Muscle of leg (tissue), 11 donors: ENCODE measurements around the gene HLA-A. TPM values are rescaled to one million over a fixed set of nuclear protein-coding genes. Genes with fewer than 3 reads are reported as not detected.
"Not testable (repeated sequence)": the region's sequence is repeated elsewhere in the genome, so short reads cannot be mapped to it uniquely, and the experiment has no call there.

ENCODE experiments used
- DNase-seq: peaks from one replicate; pipeline ENCODE4 v3.0.0; 2013
- H3K27ac ChIP-seq: one replicate; pipeline ENCODE4 v1.5.1; 2013; ENCODE audit warnings: mild to moderate bottlenecking, low read length, control low read depth
- H3K27me3 ChIP-seq: one replicate; pipeline ENCODE4 v1.6.1; 2013; ENCODE audit warnings: low read length; ENCODE audit not compliant: control insufficient read depth, insufficient read depth
- H3K36me3 ChIP-seq: one replicate; pipeline ENCODE4 v1.6.1; 2013; ENCODE audit warnings: low read length; ENCODE audit not compliant: control insufficient read depth, insufficient read depth
- H3K4me1 ChIP-seq: one replicate; pipeline ENCODE4 v1.6.1; 2013; ENCODE audit warnings: low read length; ENCODE audit not compliant: control insufficient read depth, insufficient read depth
- H3K4me3 ChIP-seq: one replicate; pipeline ENCODE4 v1.5.1; 2013; ENCODE audit warnings: low read length, control low read depth
- H3K9me3 ChIP-seq: replicated peaks from 2 replicates; pipeline ENCODE4 v1.6.1; 2013; ENCODE audit warnings: low read depth, low read length; ENCODE audit not compliant: control insufficient read depth
- WGBS: methylation state at CpG from one replicate; pipeline ENCODE4 v1.1.5; 2013; ENCODE audit warnings: missing lambda C conversion rate; ENCODE audit not compliant: insufficient coverage; 5-methylcytosine and 5-hydroxymethylcytosine counted together
- polyA plus RNA-seq, 8 donors: library from polyadenylated mRNA; unstranded; fragments of 120-200 nt; gene quantifications; one replicate each; pipeline versions ENCODE4 v1.2.1 to v1.2.3, GENCODE V29; 2013; ENCODE audit warnings: inconsistent platforms in 1 of 8, low replicate concordance in 1 of 8; ENCODE audit not compliant: insufficient read length in 8 of 8, insufficient read depth in 1 of 8
- total RNA-seq: library from RNA; stranded (reverse); fragments of 120-200 nt; gene quantifications from one replicate; pipeline ENCODE4 v1.2.4, GENCODE V29; 2013

HLA-A gene
- total and polyA plus RNA-seq, 9 donors, result 55.7 to 138 (median 105) TPM

GRCh38 chr6:29967379-29968010, 25.2 kb downstream of the HLA-A start:
- H3K27me3 ChIP-seq, result no peaks in the 10 kb centered on the region
- H3K4me1 ChIP-seq, result peaks cover 33% of the 10 kb centered on the region
- no peak overlapping the region for H3K4me3 ChIP-seq
- H3K36me3 ChIP-seq, result no peaks in the 10 kb centered on the region
- no peak overlapping the region for H3K27ac ChIP-seq
- no CpG with 5 or more reads among the region's 4 CpGs for WGBS
- H3K9me3 ChIP-seq, result no peaks in the 10 kb centered on the region
- peak; percentile 37 for DNase-seq

- Histone ChIP-seq H3K27ac (no peak overlapping the region), H3K4me1 (peaks cover 33% of the 10 kb centered on the region), H3K9me3 (no peaks in the 10 kb centered on the region), H3K4me3 (no peak overlapping the region), H3K27me3 (peaks cover 2% of the 10 kb centered on the region), H3K36me3 (no peaks in the 10 kb centered on the region)
- WGBS, result no CpG with 5 or more reads among the region's 2 CpGs
- DNase-seq, result no peak
These were observed 25.8 kb downstream of the HLA-A start for GRCh38 chr6:29968130-29968529.

GRCh38 chr6:29968905-29969304, 26.6 kb downstream of the HLA-A start:
- no peak overlapping the region for H3K27ac ChIP-seq
- H3K4me1 ChIP-seq, result peaks cover 33% of the 10 kb centered on the region
- no CpG with 5 or more reads among the region's 2 CpGs for WGBS
- no peaks in the 10 kb centered on the region for H3K9me3 ChIP-seq
- no peaks in the 10 kb centered on the region for H3K36me3 ChIP-seq
- H3K27me3 ChIP-seq, result peaks cover 2% of the 10 kb centered on the region
- no peak for DNase-seq
- H3K4me3 ChIP-seq, result no peak overlapping the region

GRCh38 chr6:29970711-29971110, 28.4 kb downstream of the HLA-A start:
- Histone ChIP-seq H3K27ac (no peak overlapping the region), H3K36me3 (no peaks in the 10 kb centered on the region), H3K4me1 (peaks cover 27% of the 10 kb centered on the region), H3K27me3 (peaks cover 19% of the 10 kb centered on the region), H3K9me3 (no peaks in the 10 kb centered on the region), H3K4me3 (no peak overlapping the region)
- no peak for DNase-seq
- 60% methylated on average over 2 of the region's 2 CpGs for WGBS

- no peak for DNase-seq
- Histone ChIP-seq H3K4me3 (peak overlapping the region; percentile 9), H3K9me3 (no peaks in the 10 kb centered on the region), H3K36me3 (no peaks in the 10 kb centered on the region), H3K4me1 (peaks cover 19% of the 10 kb centered on the region), H3K27ac (no peak overlapping the region), H3K27me3 (peaks cover 29% of the 10 kb centered on the region)
- WGBS, result 14% methylated on average over 13 of the region's 17 CpGs
These were observed 32.7 kb downstream of the HLA-A start for GRCh38 chr6:29974901-29975560.

GRCh38 chr6:29975561-29975907, 33.2 kb downstream of the HLA-A start:
- Histone ChIP-seq H3K4me1 (peaks cover 19% of the 10 kb centered on the region), H3K4me3 (peak overlapping the region; percentile 9), H3K27me3 (peaks cover 29% of the 10 kb centered on the region), H3K27ac (no peak overlapping the region), H3K36me3 (no peaks in the 10 kb centered on the region), H3K9me3 (no peaks in the 10 kb centered on the region)
- 5% methylated on average over 25 of the region's 25 CpGs for WGBS
- no peak for DNase-seq

- peaks cover 31% of the 10 kb centered on the region for H3K27me3 ChIP-seq
- no peak for DNase-seq
- H3K4me3 ChIP-seq, result peak overlapping the region; percentile 58
- H3K9me3 ChIP-seq, result no peaks in the 10 kb centered on the region
- H3K27ac ChIP-seq, result peak overlapping the region; percentile 93
- WGBS, result 15% methylated on average over 5 of the region's 8 CpGs
- peaks cover 19% of the 10 kb centered on the region for H3K4me1 ChIP-seq
- no peaks in the 10 kb centered on the region for H3K36me3 ChIP-seq
These were observed 33.9 kb downstream of the HLA-A start for GRCh38 chr6:29976253-29976587.

GRCh38 chr6:29976588-29977424, 34.5 kb downstream of the HLA-A start:
- Histone ChIP-seq H3K4me3 (peak overlapping the region; percentile 58), H3K9me3 (no peaks in the 10 kb centered on the region), H3K27ac (peak overlapping the region; percentile 93), H3K27me3 (peaks cover 31% of the 10 kb centered on the region), H3K36me3 (no peaks in the 10 kb centered on the region), H3K4me1 (peaks cover 19% of the 10 kb centered on the region)
- peak; percentile 94 for DNase-seq
- WGBS, result under 1% methylated on average over 58 of the region's 66 CpGs

GRCh38 chr6:29977425-29977727, 35.0 kb downstream of the HLA-A start:
- DNase-seq, result no peak
- peaks cover 19% of the 10 kb centered on the region for H3K4me1 ChIP-seq
- 17% methylated on average over 1 of the region's 4 CpGs for WGBS
- peak overlapping the region; percentile 58 for H3K4me3 ChIP-seq
- peak overlapping the region; percentile 93 for H3K27ac ChIP-seq
- H3K9me3 ChIP-seq, result no peaks in the 10 kb centered on the region
- no peaks in the 10 kb centered on the region for H3K36me3 ChIP-seq
- H3K27me3 ChIP-seq, result peaks cover 31% of the 10 kb centered on the region

GRCh38 chr6:29980013-29980412, 37.7 kb downstream of the HLA-A start:
- not testable (repeated sequence) for DNase-seq, H3K4me3 ChIP-seq, H3K36me3 ChIP-seq, H3K9me3 ChIP-seq, H3K27ac ChIP-seq
- no CpG with 5 or more reads among the region's 4 CpGs for WGBS
- Histone ChIP-seq H3K4me1 (peaks cover 17% of the 10 kb centered on the region), H3K27me3 (peaks cover 19% of the 10 kb centered on the region)
